NK-92 treated with Interleukin-12 subunit alpha and Interleukin-12 subunit beta, amount 100 ng/mL, for 24 hours (cell line): ENCODE results near the gene CACNA2D1.
"Not testable (repeated sequence)": the region's sequence is repeated elsewhere in the genome, so short reads cannot be mapped to it uniquely, and the experiment has no call there.

Experiments used
- DNase-seq: peaks from one replicate; lab custom pipeline; 2025; lab: John Stamatoyannopoulos, UW

Gene CACNA2D1

GRCh38 chr7:82172017-82172416 lies 271.6 kb downstream of the CACNA2D1 start:
- no peak for DNase-seq

- no peak for DNase-seq
Observed at GRCh38 chr7:82167558-82168314, 275.8 kb downstream of the CACNA2D1 start.

- no peak for DNase-seq
Observed at GRCh38 chr7:82166260-82167015, 277.1 kb downstream of the CACNA2D1 start.

- no peak for DNase-seq
Observed at GRCh38 chr7:82164813-82165212, 278.8 kb downstream of the CACNA2D1 start.

- no peak for DNase-seq
Observed at GRCh38 chr7:82164410-82164809, 279.2 kb downstream of the CACNA2D1 start.

- DNase-seq, result no peak
Observed at GRCh38 chr7:82163586-82163985, 280.0 kb downstream of the CACNA2D1 start.

GRCh38 chr7:82162289-82162688 lies 281.3 kb downstream of the CACNA2D1 start:
- DNase-seq, result no peak

GRCh38 chr7:82158327-82158726 lies 285.2 kb downstream of the CACNA2D1 start:
- DNase-seq, result no peak

GRCh38 chr7:82156893-82157292 lies 286.7 kb downstream of the CACNA2D1 start:
- no peak for DNase-seq

- no peak for DNase-seq
Observed at GRCh38 chr7:82156168-82156567, 287.4 kb downstream of the CACNA2D1 start.

- DNase-seq, result no peak
Observed at GRCh38 chr7:82154728-82155127, 288.8 kb downstream of the CACNA2D1 start.

GRCh38 chr7:82153776-82154175 lies 289.8 kb downstream of the CACNA2D1 start:
- no peak for DNase-seq

- no peak for DNase-seq
Observed at GRCh38 chr7:82152858-82153257, 290.7 kb downstream of the CACNA2D1 start.

GRCh38 chr7:82146491-82146890 lies 297.1 kb downstream of the CACNA2D1 start:
- no peak for DNase-seq

- DNase-seq, result no peak
Observed at GRCh38 chr7:82142263-82142864, 301.2 kb downstream of the CACNA2D1 start.

- no peak for DNase-seq
Observed at GRCh38 chr7:82141427-82141826, 302.1 kb downstream of the CACNA2D1 start.

GRCh38 chr7:82140608-82141007 lies 303.0 kb downstream of the CACNA2D1 start:
- DNase-seq, result not testable (repeated sequence)

- no peak for DNase-seq
Observed at GRCh38 chr7:82131215-82131614, 312.4 kb downstream of the CACNA2D1 start.

GRCh38 chr7:82129091-82129490 lies 314.5 kb downstream of the CACNA2D1 start:
- no peak for DNase-seq

GRCh38 chr7:82128546-82128945 lies 315.0 kb downstream of the CACNA2D1 start:
- no peak for DNase-seq

- DNase-seq, result no peak
Observed at GRCh38 chr7:82126576-82126975, 317.0 kb downstream of the CACNA2D1 start.

- no peak for DNase-seq
Observed at GRCh38 chr7:82124445-82124844, 319.1 kb downstream of the CACNA2D1 start.

- no peak for DNase-seq
Observed at GRCh38 chr7:82122275-82122674, 321.3 kb downstream of the CACNA2D1 start.
